CD8-positive, alpha-beta memory T cell (primary cell): ENCODE data around the gene OR4E2. TPM values are rescaled to one million over a fixed set of nuclear protein-coding genes. Genes with fewer than 3 reads are reported as not detected.
"Not testable (repeated sequence)": the region's sequence is repeated elsewhere in the genome, so short reads cannot be mapped to it uniquely, and the experiment has no call there.

Experiments
- CTCF ChIA-PET: fragments of 350-600 bp; sonication (Branson Sonifier 250); formaldehyde crosslinking; loops from one replicate; lab custom pipeline; 2021; ENCODE audit warnings: antibody characterized with exemption; lab: Charles Lee
- POLR2A ChIA-PET: fragments of 350-600 bp; sonication (Branson Sonifier 250); formaldehyde crosslinking; loops from one replicate; lab custom pipeline; 2021; ENCODE audit warnings: antibody characterized with exemption; lab: Charles Lee
- DNase-seq, 5 donors: peaks; one replicate each; pipeline versions ENCODE4 v3.0.0 to v3.0.0-alpha.2; 2020 to 2022; ENCODE audit warnings: mixed read lengths in 1 of 5
- H3K27ac ChIP-seq: one replicate; pipeline ENCODE4 v1.7.0; 2013; ENCODE audit warnings: low read depth, mild to moderate bottlenecking, low read length, moderate library complexity
- H3K27me3 ChIP-seq: 2 replicates; pipeline ENCODE4 v1.7.0; 2013; ENCODE audit warnings: low read length, mild to moderate bottlenecking; ENCODE audit not compliant: insufficient read depth, poor library complexity, severe bottlenecking
- H3K36me3 ChIP-seq: 2 replicates; pipeline ENCODE4 v1.7.0; 2013; ENCODE audit warnings: mild to moderate bottlenecking, low read length, moderate library complexity; ENCODE audit not compliant: insufficient read depth
- H3K4me1 ChIP-seq: 2 replicates; pipeline ENCODE4 v1.7.0; 2013; ENCODE audit warnings: mild to moderate bottlenecking, low read length, moderate library complexity; ENCODE audit not compliant: insufficient read depth
- H3K4me3 ChIP-seq: 2 replicates; pipeline ENCODE4 v1.7.0; 2013; ENCODE audit warnings: mild to moderate bottlenecking, low read length
- H3K9me3 ChIP-seq: 2 replicates; pipeline ENCODE4 v1.7.0; 2013; ENCODE audit warnings: mild to moderate bottlenecking, low read length
- H3K27ac Mint-ChIP-seq, 8 donors: one replicate each; pipeline ENCODE4 v1.8.0; 2020 to 2021; ENCODE audit warnings: mixed read lengths in 8 of 8, mild to moderate bottlenecking in 6 of 8, inconsistent platforms in 3 of 8, moderate library complexity in 3 of 8
- H3K27me3 Mint-ChIP-seq, 2 donors: one replicate each; pipeline ENCODE4 v1.8.0; 2020 to 2021; ENCODE audit warnings: mixed read lengths in 2 of 2, mild to moderate bottlenecking in 1 of 2, moderate library complexity in 1 of 2
- H3K36me3 Mint-ChIP-seq, 3 donors: one replicate each; pipeline ENCODE4 v1.8.0; 2020 to 2021; ENCODE audit warnings: mixed read lengths in 3 of 3, inconsistent platforms in 1 of 3, mild to moderate bottlenecking in 1 of 3
- H3K4me1 Mint-ChIP-seq, 3 donors: one replicate each; pipeline ENCODE4 v1.8.0; 2020 to 2021; ENCODE audit warnings: mixed read lengths in 3 of 3, inconsistent platforms in 1 of 3, mild to moderate bottlenecking in 1 of 3
- H3K4me3 Mint-ChIP-seq, 7 donors: one replicate each; pipeline ENCODE4 v1.8.0; 2020 to 2021; ENCODE audit warnings: mixed read lengths in 7 of 7, mild to moderate bottlenecking in 6 of 7, moderate library complexity in 4 of 7, inconsistent platforms in 2 of 7
- H3K9me3 Mint-ChIP-seq, 5 donors: one replicate each; pipeline ENCODE4 v1.8.0; 2020 to 2022; ENCODE audit warnings: mixed read lengths in 5 of 5, mild to moderate bottlenecking in 3 of 5, moderate library complexity in 2 of 5, inconsistent platforms in 1 of 5
- polyA plus RNA-seq: library from polyadenylated mRNA; unstranded; fragments of 300-500 nt; fragmentation: Illumina TruSeq; gene quantifications from one replicate; pipeline ENCODE4 v1.2.3, GENCODE V29; 2021
- total RNA-seq, 2 experiments: library from RNA; stranded (reverse); gene quantifications; one replicate each; pipeline ENCODE4 v1.2.3, GENCODE V29; 2021

Gene OR4E2
- total RNA-seq (not detected), polyA plus RNA-seq (not detected)

GRCh38 chr14:21653331-21653885 is at the start of gene OR4E2:
TSS of gene OR4E2 (plus strand) at chr14:21653835. CDS start at chr14:21665083, 11,248 bp downstream.
- Histone ChIP-seq H3K27ac (no peak within 1 kb of the TSS), H3K4me1 (no peaks in the 10 kb centered on the region), H3K9me3 (no peaks in the 10 kb centered on the region), H3K4me3 (no peak within 1 kb of the TSS), H3K27me3 (peaks cover 3% of the 10 kb centered on the region), H3K36me3 (no peaks in the 10 kb centered on the region)
- ChIA-PET POLR2A (no interaction called here), CTCF (no interaction called here)
- H3K27ac Mint-ChIP-seq, result no peak within 1 kb of the TSS
- H3K27me3 Mint-ChIP-seq, result peaks cover 0 to 34% of the 10 kb centered on the region in 2 donors
- no peak within 1 kb of the TSS for H3K4me3 Mint-ChIP-seq
- H3K36me3 Mint-ChIP-seq, result no peaks in the 10 kb centered on the region
- H3K9me3 Mint-ChIP-seq, result no peaks in the 10 kb centered on the region
- H3K4me1 Mint-ChIP-seq, result no peaks in the 10 kb centered on the region
- DNase-seq, result no peak

DNA sequence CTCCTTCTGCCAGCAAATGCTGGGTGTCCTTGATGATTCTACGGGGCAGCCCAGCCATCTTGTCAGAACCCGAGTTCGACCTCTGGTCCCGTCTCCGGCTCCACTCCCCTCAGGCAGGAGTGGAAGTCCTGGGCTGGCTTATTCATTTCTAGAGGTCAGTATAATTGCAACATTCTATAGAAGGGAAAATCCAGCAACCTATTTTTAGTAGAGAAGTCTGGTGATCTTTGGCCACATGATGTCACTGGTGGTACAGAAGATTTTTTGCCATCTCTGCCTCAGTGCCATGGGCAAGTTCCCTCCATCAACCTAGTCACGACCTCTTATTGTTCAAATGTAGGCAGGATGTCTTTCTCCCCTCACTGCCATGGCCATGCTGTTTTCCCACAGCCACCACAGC is 41.3 kb upstream of the OR4E2 start:
- peaks cover 4% of the 10 kb centered on the region for H3K27me3 ChIP-seq
- no peaks in the 10 kb centered on the region for H3K9me3 ChIP-seq
- no peaks in the 10 kb centered on the region for H3K36me3 ChIP-seq
- H3K4me1 ChIP-seq, result no peaks in the 10 kb centered on the region
- no peaks in the 10 kb centered on the region for H3K36me3 Mint-ChIP-seq
- ChIA-PET POLR2A (no interaction called here), CTCF (no interaction called here)
- no peaks in the 10 kb centered on the region for H3K9me3 Mint-ChIP-seq
- H3K4me1 Mint-ChIP-seq, result no peaks in the 10 kb centered on the region
- H3K27me3 Mint-ChIP-seq, result peaks cover 7 to 36% of the 10 kb centered on the region in 2 donors
- no peak overlapping the region for H3K27ac ChIP-seq
- peak overlapping the region in 1 of 8 donors; percentile 69 for H3K27ac Mint-ChIP-seq
- DNase-seq, result no peak
- H3K4me3 Mint-ChIP-seq, result no peak overlapping the region
- H3K4me3 ChIP-seq, result no peak overlapping the region

GRCh38 chr14:21614240-21614639 is 39.4 kb upstream of the OR4E2 start:
- H3K4me3 Mint-ChIP-seq, result no peak overlapping the region
- H3K4me1 Mint-ChIP-seq, result peaks cover 0 to 6% (median 0%) of the 10 kb centered on the region in 3 donors
- H3K4me3 ChIP-seq, result no peak overlapping the region
- H3K9me3 ChIP-seq, result no peaks in the 10 kb centered on the region
- no peaks in the 10 kb centered on the region for H3K36me3 ChIP-seq
- H3K4me1 ChIP-seq, result no peaks in the 10 kb centered on the region
- no peaks in the 10 kb centered on the region for H3K36me3 Mint-ChIP-seq
- ChIA-PET CTCF (no interaction called here), POLR2A (no interaction called here)
- H3K27me3 Mint-ChIP-seq, result peaks cover 8 to 46% of the 10 kb centered on the region in 2 donors
- peaks cover 4% of the 10 kb centered on the region for H3K27me3 ChIP-seq
- no peak overlapping the region for H3K27ac ChIP-seq
- no peak overlapping the region for H3K27ac Mint-ChIP-seq
- DNase-seq, result no peak
- H3K9me3 Mint-ChIP-seq, result no peaks in the 10 kb centered on the region

DNA sequence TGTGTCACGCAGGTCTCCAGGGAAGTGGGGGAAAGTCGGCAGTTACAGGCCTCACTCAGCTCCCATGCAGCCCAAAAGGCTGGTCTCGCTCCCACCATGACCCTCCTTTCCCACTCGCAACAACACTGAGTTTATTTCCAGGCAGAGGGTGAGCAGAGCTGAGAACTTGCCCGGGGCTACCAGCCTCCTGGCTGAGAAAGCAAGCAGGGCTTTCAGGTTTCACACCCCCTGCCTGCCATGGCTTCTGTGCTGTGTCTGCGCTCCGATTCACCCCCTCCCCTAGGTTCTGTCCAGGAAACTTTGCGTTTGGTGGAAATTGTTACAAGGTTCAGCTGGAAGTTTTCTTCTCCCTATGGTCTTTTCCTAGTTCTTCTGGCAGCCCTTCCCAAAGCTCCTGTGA is 36.0 kb upstream of the OR4E2 start:
- Mint-ChIP-seq H3K36me3 (no peaks in the 10 kb centered on the region), H3K9me3 (no peaks in the 10 kb centered on the region), H3K4me1 (peaks cover 0 to 6% (median 0%) of the 10 kb centered on the region in 3 donors), H3K27me3 (peaks cover 19 to 54% of the 10 kb centered on the region in 2 donors), H3K27ac (no peak overlapping the region), H3K4me3 (peak overlapping the region in 1 of 7 donors; percentile 26)
- H3K27me3 ChIP-seq, result peaks cover 4% of the 10 kb centered on the region
- no peaks in the 10 kb centered on the region for H3K9me3 ChIP-seq
- no peak overlapping the region for H3K4me3 ChIP-seq
- no peaks in the 10 kb centered on the region for H3K4me1 ChIP-seq
- CTCF ChIA-PET, result interaction anchor here (0.6 kb wide), 1 partner anchor 8 kb away, joined by 3 read pairs; no protein-coding TSS in a partner anchor
- no peak overlapping the region for H3K27ac ChIP-seq
- POLR2A ChIA-PET, result no interaction called here
- DNase-seq, result no peak
- no peaks in the 10 kb centered on the region for H3K36me3 ChIP-seq

GRCh38 chr14:21626491-21627230 is 27.0 kb upstream of the OR4E2 start:
- peaks cover 0 to 3% (median 0%) of the 10 kb centered on the region in 5 donors for H3K9me3 Mint-ChIP-seq
- H3K4me3 ChIP-seq, result no peak overlapping the region

DNA sequence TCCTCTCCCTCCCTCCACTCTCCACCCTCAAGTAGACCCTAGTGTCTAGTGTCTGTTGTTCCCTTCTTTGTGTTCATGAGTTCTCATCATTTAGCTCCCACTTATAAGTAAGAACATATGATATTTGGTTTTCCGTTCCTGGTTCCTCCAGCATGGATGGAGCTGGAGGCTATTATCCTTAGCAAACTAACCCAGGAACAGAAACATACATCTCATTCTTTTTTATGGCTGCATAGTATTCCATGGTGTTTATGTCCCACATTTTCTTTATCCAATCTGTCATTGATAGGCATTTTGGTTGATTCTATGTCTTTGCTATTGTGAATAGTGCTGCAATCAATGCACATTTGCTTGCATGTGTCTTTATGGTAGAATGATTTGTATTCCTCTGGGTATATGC is 23.1 kb upstream of the OR4E2 start:
- POLR2A ChIA-PET, H3K4me1 Mint-ChIP-seq, H3K27me3 ChIP-seq, H3K9me3 ChIP-seq, H3K4me3 Mint-ChIP-seq, H3K9me3 Mint-ChIP-seq, DNase-seq, H3K27ac Mint-ChIP-seq, H3K36me3 ChIP-seq, H3K4me1 ChIP-seq, H3K27ac ChIP-seq, H3K4me3 ChIP-seq: not testable (repeated sequence)
- Mint-ChIP-seq H3K27me3 (peaks cover 6 to 25% of the 10 kb centered on the region in 2 donors), H3K36me3 (peaks cover 0 to 10% (median 4%) of the 10 kb centered on the region in 3 donors)
- CTCF ChIA-PET, result interaction anchor here (0.9 kb wide), 1 partner anchor 80 kb away, joined by 3 read pairs; no protein-coding TSS in a partner anchor

More at GRCh38 chr14:21626491-21627230, 27.0 kb upstream of the OR4E2 start:
- CTCF ChIA-PET, result no interaction called here
- Histone ChIP-seq H3K27me3 (no peaks in the 10 kb centered on the region), H3K4me1 (no peaks in the 10 kb centered on the region), H3K9me3 (no peaks in the 10 kb centered on the region), H3K27ac (no peak overlapping the region), H3K36me3 (no peaks in the 10 kb centered on the region)
- Mint-ChIP-seq H3K4me1 (no peaks in the 10 kb centered on the region), H3K4me3 (no peak overlapping the region), H3K36me3 (peaks cover 0 to 10% (median 4%) of the 10 kb centered on the region in 3 donors), H3K27me3 (peaks cover 7 to 28% of the 10 kb centered on the region in 2 donors), H3K27ac (no peak overlapping the region)
- POLR2A ChIA-PET, result no interaction called here
- DNase-seq, result no peak

DNA sequence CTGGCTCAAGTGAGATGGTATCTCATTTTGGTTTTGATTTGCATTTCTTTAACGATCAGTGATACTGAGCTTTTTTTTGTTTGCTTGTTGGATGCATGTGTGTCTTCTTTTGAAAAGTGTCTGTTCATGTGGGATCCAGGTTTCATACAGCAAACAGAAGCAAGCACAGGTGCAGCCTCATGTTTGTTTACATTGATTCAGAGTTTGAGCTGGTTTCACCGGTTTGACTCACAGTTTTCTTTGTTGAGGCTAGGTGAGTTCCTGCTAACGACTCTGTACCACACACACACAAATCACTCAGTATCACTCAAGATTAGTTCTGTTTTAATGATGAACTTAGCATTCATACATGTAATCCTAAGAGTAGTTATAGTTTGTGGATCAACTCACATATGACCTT is 22.6 kb upstream of the OR4E2 start:
- H3K27me3 Mint-ChIP-seq, result peaks cover 4 to 22% of the 10 kb centered on the region in 2 donors
- Histone ChIP-seq H3K27ac (no peak overlapping the region), H3K36me3 (no peaks in the 10 kb centered on the region), H3K4me1 (no peaks in the 10 kb centered on the region), H3K27me3 (no peaks in the 10 kb centered on the region), H3K4me3 (no peak overlapping the region), H3K9me3 (no peaks in the 10 kb centered on the region)
- ChIA-PET POLR2A (no interaction called here), CTCF (no interaction called here)
- no peak overlapping the region for H3K4me3 Mint-ChIP-seq
- H3K9me3 Mint-ChIP-seq, result peaks cover 0 to 1% (median 0%) of the 10 kb centered on the region in 5 donors
- H3K36me3 Mint-ChIP-seq, result peaks cover 0 to 10% (median 4%) of the 10 kb centered on the region in 3 donors
- no peak overlapping the region for H3K27ac Mint-ChIP-seq
- DNase-seq, result no peak
- no peaks in the 10 kb centered on the region for H3K4me1 Mint-ChIP-seq

DNA sequence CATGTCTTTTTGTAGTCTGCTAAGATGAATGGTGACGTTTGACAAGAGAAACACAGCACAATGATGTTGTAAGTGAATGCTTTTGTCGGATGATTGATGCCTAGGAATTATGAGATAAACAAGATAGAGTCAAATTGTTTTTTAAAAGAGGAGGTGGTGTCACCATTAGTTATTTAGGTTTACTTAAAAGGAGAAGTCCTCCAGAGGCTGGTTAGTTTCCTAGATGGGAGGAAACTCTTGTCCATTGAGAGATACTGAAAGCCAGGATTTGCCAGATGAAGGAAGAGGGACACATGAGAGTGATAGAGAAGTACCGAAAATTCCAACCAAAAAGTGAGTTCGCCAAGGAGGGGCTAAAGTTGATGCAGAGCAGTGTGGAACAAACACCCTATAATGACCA is 18.8 kb upstream of the OR4E2 start, which contains the start of gene OR10G2:
TSS of gene OR10G2 (minus strand) at position 101 of the 400 bp plus-strand sequence. CDS start at position 3, 98 bp downstream.
- Histone ChIP-seq H3K4me1 (no peaks in the 10 kb centered on the region), H3K36me3 (no peaks in the 10 kb centered on the region), H3K9me3 (no peaks in the 10 kb centered on the region), H3K27me3 (no peaks in the 10 kb centered on the region), H3K27ac (no peak within 1 kb of the TSS), H3K4me3 (no peak within 1 kb of the TSS)
- CTCF ChIA-PET, result no interaction called here
- POLR2A ChIA-PET, result no interaction called here
- no peak within 1 kb of the TSS for H3K4me3 Mint-ChIP-seq
- peaks cover 4 to 18% of the 10 kb centered on the region in 2 donors for H3K27me3 Mint-ChIP-seq
- peaks cover 0 to 3% (median 2%) of the 10 kb centered on the region in 3 donors for H3K36me3 Mint-ChIP-seq
- no peak within 1 kb of the TSS for H3K27ac Mint-ChIP-seq
- H3K9me3 Mint-ChIP-seq, result peaks cover 0 to 1% (median 0%) of the 10 kb centered on the region in 5 donors
- no peaks in the 10 kb centered on the region for H3K4me1 Mint-ChIP-seq
- DNase-seq, result no peak
